ENCODE data around the gene HSPG2. TPM values are rescaled to one million over a fixed set of nuclear protein-coding genes. Genes with fewer than 3 reads are reported as not detected.

Gene HSPG2
- total and polyA plus RNA-seq, 9 of the 15 experiments (the other 6 are each of a cell fraction or from before 2014, with no cell fraction given): 0.14 to 160 (median 15.7) TPM

GRCh38 chr1:21865943-21866706 is 71.0 kb downstream of the HSPG2 start (continued):
- no peak for TF ChIP-seq CBX5 (IDR thresholded peaks at IDR 0.05; ENCODE audit: borderline replicate concordance, low read depth)
- TF ChIP-seq MGA (IDR thresholded peaks at IDR 0.05): 0 out of 2 replicates have a peak, but pooled peaks have one; percentile 46
- TF ChIP-seq ZNF592 (IDR thresholded peaks at IDR 0.05): peak; percentile 78; the same call in 1 of the 2 replicates
- no peak for TF ChIP-seq ZBTB1 (CRISPR knock-in tag; IDR thresholded peaks at IDR 0.05; ENCODE audit: borderline replicate concordance, low read depth)
- peak; percentile 48; the same call in 1 of the 2 replicates for TF ChIP-seq SMAD4 (CRISPR knock-in tag; conservative IDR thresholded peaks at IDR 0.05)
- peak; percentile 85 for TF ChIP-seq POLR2AphosphoS5 (IDR thresholded peaks at IDR 0.05; ENCODE audit: control insufficient read depth, insufficient read depth, low read depth, low read length)
- peak; percentile 64; the same call in 1 of the 2 replicates for TF ChIP-seq STAT5A (IDR thresholded peaks at IDR 0.05; ENCODE audit: borderline replicate concordance, low read length)
- 0 out of 2 replicates have a peak, but pooled peaks have one; percentile 45 for TF ChIP-seq LEF1 (IDR thresholded peaks at IDR 0.05)
- no peak for TF ChIP-seq DEAF1 (CRISPR knock-in tag; IDR thresholded peaks at IDR 0.05)
